SKM-1 (cell line): ENCODE results near the gene POU3F1.
"Not testable (repeated sequence)": the region's sequence is repeated elsewhere in the genome, so short reads cannot be mapped to it uniquely, and the experiment has no call there.

Source experiments
- DNase-seq: peaks from one replicate; lab custom pipeline; 2025; ENCODE audit not compliant: unreplicated experiment; lab: John Stamatoyannopoulos, UW

POU3F1 gene

DNA sequence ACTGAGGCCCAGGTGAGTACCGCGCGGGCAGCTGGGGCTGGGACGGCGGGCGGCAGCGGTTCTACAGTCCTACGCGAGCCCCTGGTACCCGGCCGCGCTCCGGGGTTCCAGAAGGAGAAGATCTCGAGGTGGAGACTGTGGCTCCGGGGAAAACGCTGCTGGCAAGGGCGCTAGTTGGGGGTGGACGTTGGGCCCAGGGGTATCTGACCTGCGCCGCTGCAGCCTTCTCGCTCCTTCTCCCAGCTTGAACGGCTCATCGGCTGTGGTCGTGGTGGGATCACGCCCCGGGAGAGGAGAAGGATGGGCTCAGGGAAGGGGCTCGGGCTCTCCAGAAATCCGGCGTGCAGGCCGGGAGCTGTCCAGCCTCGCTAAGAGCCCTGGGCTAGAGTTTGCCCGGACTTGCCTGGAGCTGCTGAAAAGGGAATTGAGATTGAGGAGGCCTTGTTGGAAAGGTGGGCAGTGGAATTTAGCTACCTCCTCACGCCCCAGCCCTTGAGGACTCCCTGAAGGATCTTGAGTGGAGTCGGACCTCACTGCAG, 1.1 kb upstream of the POU3F1 start:
- DNase-seq: no peak

DNA sequence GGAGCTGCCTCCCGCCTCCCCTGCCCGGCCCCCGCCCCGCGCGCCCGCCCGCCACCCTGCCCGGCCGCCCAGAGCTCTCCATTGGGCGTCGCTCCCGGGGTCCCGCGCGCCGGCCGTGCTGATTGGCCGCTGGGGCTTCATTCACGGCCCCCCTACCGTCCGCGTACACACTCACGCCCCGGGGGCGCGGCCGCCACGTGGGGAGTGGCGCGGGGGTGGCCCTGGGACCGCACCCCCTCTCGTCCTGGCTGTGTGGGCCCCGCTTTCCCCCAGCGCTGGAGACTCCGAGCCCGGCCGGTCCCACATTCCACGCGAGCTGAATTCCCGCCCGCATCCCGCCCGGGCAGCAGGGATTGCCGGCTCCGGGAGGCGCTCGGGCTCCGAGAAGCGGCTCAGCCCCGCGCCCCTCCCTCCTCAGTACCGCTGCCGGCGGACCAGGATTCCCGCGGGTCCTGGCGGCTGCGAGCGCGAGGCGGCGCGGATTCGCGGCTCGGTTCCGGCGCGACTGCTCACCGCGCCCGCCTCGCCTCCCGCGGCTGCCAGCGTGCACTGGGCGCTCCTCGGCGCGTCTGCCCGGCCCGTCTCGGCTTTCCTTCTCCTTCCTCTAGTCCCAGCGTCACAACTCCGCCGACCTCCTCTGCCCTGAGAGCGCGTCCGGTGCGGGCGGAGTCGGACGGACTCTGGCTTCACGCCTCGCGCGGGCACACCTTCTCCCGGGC, 450 bp upstream of the POU3F1 start:
- no peak for DNase-seq

DNA sequence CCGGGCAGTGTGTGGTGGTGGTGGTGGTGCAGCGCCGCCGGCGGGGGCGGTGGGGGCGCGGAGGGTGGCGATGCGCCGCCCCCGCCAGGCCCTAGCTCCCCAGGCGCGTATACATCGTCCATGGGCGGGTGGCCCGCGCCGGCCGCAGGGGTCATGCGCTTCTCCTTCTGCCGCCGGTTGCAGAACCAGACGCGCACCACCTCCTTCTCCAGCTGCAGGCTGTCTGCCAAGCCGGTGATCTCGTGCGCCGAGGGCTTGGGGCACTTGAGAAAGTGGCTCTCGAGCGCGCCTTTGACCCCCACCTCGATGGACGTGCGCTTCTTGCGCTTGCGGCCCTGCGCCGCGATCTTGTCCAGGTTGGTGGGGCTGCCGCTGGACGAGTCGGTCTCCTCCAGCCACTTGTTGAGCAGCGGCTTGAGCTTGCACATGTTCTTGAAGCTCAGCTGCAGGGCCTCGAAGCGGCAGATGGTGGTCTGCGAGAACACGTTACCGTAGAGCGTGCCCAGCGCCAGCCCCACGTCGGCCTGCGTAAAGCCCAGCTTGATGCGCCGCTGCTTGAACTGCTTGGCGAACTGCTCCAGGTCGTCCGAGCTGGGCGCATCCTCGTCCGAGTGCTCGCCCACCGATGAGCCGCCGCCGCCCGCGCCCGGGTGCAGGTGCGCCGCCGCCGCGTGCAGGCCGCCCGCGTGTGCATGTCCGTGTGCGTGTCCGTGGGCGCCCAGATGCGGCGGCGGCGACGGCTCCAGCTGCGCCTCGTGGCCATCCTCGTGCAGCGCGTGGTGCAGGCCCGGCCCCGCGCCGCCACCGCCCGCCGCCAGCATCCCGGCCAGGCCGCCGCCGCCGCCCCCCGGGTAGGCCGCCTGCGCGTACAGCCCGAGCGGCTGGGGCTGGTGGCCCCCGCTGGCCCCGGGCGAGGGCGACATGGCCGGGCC, 926 bp downstream of the POU3F1 start:
- no peak for DNase-seq

GRCh38 chr1:38044221-38045215, 2.1 kb downstream of the POU3F1 start:
- no peak for DNase-seq

GRCh38 chr1:38043036-38043747, 3.4 kb downstream of the POU3F1 start:
- DNase-seq: no peak

- DNase-seq: no peak
Measured at GRCh38 chr1:38041936-38042834, 4.4 kb downstream of the POU3F1 start.

GRCh38 chr1:38039331-38040088, 7.1 kb downstream of the POU3F1 start:
- DNase-seq: no peak

GRCh38 chr1:38038861-38039260, 7.7 kb downstream of the POU3F1 start:
- no peak for DNase-seq

DNA sequence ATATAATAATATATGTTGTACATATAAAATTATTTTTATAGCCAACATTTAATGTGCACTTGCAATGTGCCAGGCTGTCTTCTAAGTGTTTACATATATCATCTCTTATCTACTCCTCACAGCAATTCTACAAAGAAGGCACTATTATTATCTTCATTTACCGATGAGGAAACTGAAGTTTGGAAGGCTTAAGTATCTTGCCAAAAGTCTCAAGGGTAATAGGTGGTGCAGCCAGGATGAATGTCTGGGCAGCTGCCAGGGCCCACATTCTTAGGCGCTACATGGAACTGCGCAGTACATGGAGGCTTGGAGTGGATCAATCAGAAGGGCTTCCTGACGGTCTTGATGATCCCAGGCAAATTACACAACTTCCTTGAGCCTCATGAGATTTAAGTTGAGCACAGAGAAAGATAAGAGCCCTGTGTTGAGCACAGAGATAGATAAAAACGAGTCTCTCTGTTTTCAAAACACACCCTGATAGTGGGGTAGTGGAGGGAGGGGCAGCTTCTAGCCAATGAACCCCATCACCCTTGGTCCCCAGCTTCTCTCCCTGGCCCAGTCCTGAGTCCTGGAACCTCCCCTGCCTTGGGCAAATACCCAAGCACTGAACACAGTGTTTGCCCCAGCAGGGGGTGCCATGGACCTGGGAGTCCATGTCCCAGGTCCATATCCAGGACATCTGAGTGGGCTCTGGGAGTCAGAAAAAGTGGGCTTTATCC, 9.2 kb downstream of the POU3F1 start:
- DNase-seq: no peak

GRCh38 chr1:38034871-38035270, 11.7 kb downstream of the POU3F1 start:
- DNase-seq: no peak

DNA sequence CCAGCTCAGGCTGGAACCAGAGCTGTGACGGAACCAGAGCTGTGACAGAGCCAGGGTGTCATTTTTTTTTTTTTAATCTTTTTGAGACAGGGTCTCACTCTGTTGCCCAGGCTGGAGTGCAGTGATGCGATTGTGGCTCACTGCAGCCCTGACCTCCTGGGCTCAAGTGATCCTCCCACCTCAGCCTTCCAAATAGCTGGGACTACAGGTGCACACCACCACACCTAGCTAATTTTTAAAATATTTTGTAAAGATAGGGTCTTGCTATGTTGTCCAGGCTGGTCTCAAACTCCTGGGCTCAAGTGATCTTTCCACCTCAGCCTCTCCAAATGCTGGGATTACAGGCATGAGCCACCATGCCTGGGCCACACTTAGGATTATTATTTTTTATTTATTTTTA, 13.6 kb downstream of the POU3F1 start:
- DNase-seq: not testable (repeated sequence)

- no peak for DNase-seq
Measured at GRCh38 chr1:38031513-38031866, 15.1 kb downstream of the POU3F1 start.

GRCh38 chr1:38030596-38031512, 15.7 kb downstream of the POU3F1 start:
- no peak for DNase-seq

GRCh38 chr1:38029685-38030511, 16.7 kb downstream of the POU3F1 start:
- no peak for DNase-seq

- no peak for DNase-seq
Measured at GRCh38 chr1:38029081-38029681, 17.4 kb downstream of the POU3F1 start.
